BLaER1 treated with 17β-estradiol and CSF1 and Interleukin-3, amounts not matched to agents 10 nM and 100 nM (cell line): ENCODE results near the gene NBPF12.
A peak's percentile ranks its signal among the peaks of the same experiment; 100 is the strongest.
"Not testable (repeated sequence)": the region's sequence is repeated elsewhere in the genome, so short reads cannot be mapped to it uniquely, and the experiment has no call there.

Experiments
- H3K27ac ChIP-seq, 11 experiments: shearing (Covaris generic); formaldehyde crosslinking; 2 replicates each; pipeline ENCODE4 v1.8.1; 2022
- H3K27me3 ChIP-seq, 11 experiments: shearing (Covaris generic); formaldehyde crosslinking; 2 replicates each; pipeline ENCODE4 v1.8.1; 2022
- H3K36me3 ChIP-seq, 11 experiments: shearing (Covaris generic); formaldehyde crosslinking; 2 replicates each; pipeline ENCODE4 v1.8.1; 2022
- H3K4me1 ChIP-seq, 10 experiments: shearing (Covaris generic); formaldehyde crosslinking; 2 replicates each; pipeline ENCODE4 v1.8.1; 2022
- H3K4me2 ChIP-seq, 11 experiments: shearing (Covaris generic); formaldehyde crosslinking; 2 replicates each; pipeline ENCODE4 v1.8.1; 2022
- H3K4me3 ChIP-seq, 10 experiments: shearing (Covaris generic); formaldehyde crosslinking; 2 replicates each; pipeline ENCODE4 v1.8.1; 2022
- H3K9ac ChIP-seq, 11 experiments: shearing (Covaris generic); formaldehyde crosslinking; 2 replicates each; pipeline ENCODE4 v1.8.1; 2022
- H3K9me3 ChIP-seq, 11 experiments: shearing (Covaris generic); formaldehyde crosslinking; replicated peaks in 1 of 11; 2 replicates each; pipeline ENCODE4 v1.8.1; 2022
- H4K20me1 ChIP-seq, 11 experiments: shearing (Covaris generic); formaldehyde crosslinking; 2 replicates each; pipeline ENCODE4 v1.8.1; 2022
- Cebpa-rat ChIP-seq, 11 experiments: shearing (Covaris generic); IDR thresholded peaks; 2 replicates each; pipeline ENCODE4 v1.8.1; 2022

NBPF12 gene

GRCh38 chr1:147030066-147030653 is 92.0 kb downstream of the NBPF12 start:
- not testable (repeated sequence) for H3K27me3 ChIP-seq, H3K4me3 ChIP-seq, H3K4me2 ChIP-seq, H3K9me3 ChIP-seq, H4K20me1 ChIP-seq, H3K27ac ChIP-seq, H3K4me1 ChIP-seq, H3K9ac ChIP-seq, H3K36me3 ChIP-seq

- Histone ChIP-seq H3K4me3 (no peak overlapping the region), H3K4me1 (peaks cover 0 to 7% (median 0%) of the 10 kb centered on the region in 10 experiments; a peak in 5 of 20 replicates), H3K4me2 (no peak overlapping the region), H3K27ac (no peak overlapping the region), H3K9me3 (no peaks in the 10 kb centered on the region), H4K20me1 (no peaks in the 10 kb centered on the region), H3K9ac (no peak overlapping the region), H3K27me3 (no peaks in the 10 kb centered on the region), H3K36me3 (no peaks in the 10 kb centered on the region)
- no peak for TF ChIP-seq Cebpa-rat (IDR thresholded peaks at IDR 0.05)
These were observed 101.8 kb downstream of the NBPF12 start for GRCh38 chr1:147039916-147040315.

GRCh38 chr1:147042891-147043290 is 104.8 kb downstream of the NBPF12 start:
- not testable (repeated sequence) for H3K4me3 ChIP-seq, H3K27ac ChIP-seq, H3K9ac ChIP-seq, H3K9me3 ChIP-seq, H3K27me3 ChIP-seq, H3K4me2 ChIP-seq, H3K36me3 ChIP-seq, H4K20me1 ChIP-seq
- H3K4me1 ChIP-seq = peaks cover 7 to 23% (median 16%) of the 10 kb centered on the region in 10 experiments; a peak in 12 of 20 replicates

- not testable (repeated sequence) for H3K27ac ChIP-seq
These were observed 106.4 kb downstream of the NBPF12 start for GRCh38 chr1:147044511-147044910.

More at GRCh38 chr1:147044511-147044910, 106.4 kb downstream of the NBPF12 start:
- H3K36me3 ChIP-seq, H4K20me1 ChIP-seq, H3K27me3 ChIP-seq, H3K4me3 ChIP-seq, H3K9me3 ChIP-seq, H3K9ac ChIP-seq: not testable (repeated sequence)
- Histone ChIP-seq H3K4me2 (peak overlapping the region in 3 of 11 experiments; percentile 7 to 25 (median 20); a peak in 3 of 22 replicates), H3K4me1 (peaks cover 7 to 23% (median 16%) of the 10 kb centered on the region in 10 experiments; a peak in 12 of 20 replicates)
